Stimulated activated CD4-positive, alpha-beta T cell treated with anti-CD3 and anti-CD28 coated beads, Interleukin-2, amount 100 ng/mL, for 4 hours (primary cell): ENCODE results near the gene ARSB.

Experiments used
- DNase-seq: peaks from one replicate; pipeline ENCODE4 v3.0.0-alpha.2; 2020; ENCODE audit warnings: low read depth

ARSB gene

GRCh38 chr5:78804995-78805394, 180.1 kb downstream of the ARSB start:
- DNase-seq = no peak

GRCh38 chr5:78803941-78804340, 181.2 kb downstream of the ARSB start:
- no peak for DNase-seq

- no peak for DNase-seq
These were observed 181.8 kb downstream of the ARSB start for GRCh38 chr5:78803353-78803752.

- no peak for DNase-seq
These were observed 183.7 kb downstream of the ARSB start for GRCh38 chr5:78801413-78801812.

GRCh38 chr5:78799266-78800017, 185.7 kb downstream of the ARSB start:
- no peak for DNase-seq

- DNase-seq = no peak
These were observed 186.5 kb downstream of the ARSB start for GRCh38 chr5:78798673-78799029.

GRCh38 chr5:78797936-78798672, 187.0 kb downstream of the ARSB start:
- DNase-seq = no peak

- DNase-seq = no peak
These were observed 189.4 kb downstream of the ARSB start for GRCh38 chr5:78795757-78796156.

- no peak for DNase-seq
These were observed 190.4 kb downstream of the ARSB start for GRCh38 chr5:78794693-78795215.

- DNase-seq = no peak
These were observed 191.0 kb downstream of the ARSB start for GRCh38 chr5:78793907-78794662.

GRCh38 chr5:78792345-78793055, 192.6 kb downstream of the ARSB start:
- DNase-seq = no peak

- no peak for DNase-seq
These were observed 193.5 kb downstream of the ARSB start for GRCh38 chr5:78791501-78792100.

- no peak for DNase-seq
These were observed 197.3 kb downstream of the ARSB start for GRCh38 chr5:78787783-78788182.

- DNase-seq = no peak
These were observed 199.7 kb downstream of the ARSB start for GRCh38 chr5:78785454-78785853.

GRCh38 chr5:78783434-78784130, 201.5 kb downstream of the ARSB start:
- DNase-seq = no peak

- DNase-seq = no peak
These were observed 202.4 kb downstream of the ARSB start for GRCh38 chr5:78782728-78783127.

- no peak for DNase-seq
These were observed 203.4 kb downstream of the ARSB start for GRCh38 chr5:78781611-78782286.

- DNase-seq = no peak
These were observed 205.1 kb downstream of the ARSB start for GRCh38 chr5:78779771-78780616.

- DNase-seq = no peak
These were observed 205.8 kb downstream of the ARSB start for GRCh38 chr5:78779262-78779661.
